Hepatocyte (in vitro differentiated cells): Measurements from ENCODE around the gene NOL9.

Experiments used
- CTCF ChIP-seq: fragments of 200-600 bp; sonication (generic); IDR thresholded peaks from 2 replicates; pipeline ENCODE4 v1.5.1; 2016; ENCODE audit warnings: antibody characterized with exemption, mild to moderate bottlenecking; ENCODE audit not compliant: poor library complexity
- EZH2 ChIP-seq: fragments of 200-600 bp; sonication (generic); IDR thresholded peaks from 2 replicates; pipeline ENCODE4 v1.6.1; 2016; ENCODE audit warnings: antibody characterized with exemption, mild to moderate bottlenecking, borderline replicate concordance

GRCh38 chr1:6574025-6574620 lies 19.8 kb upstream of the NOL9 start:
- TF ChIP-seq CTCF, result no peak
- TF ChIP-seq EZH2, result no peak
